ENCODE data around the gene MEF2A.

DNA sequence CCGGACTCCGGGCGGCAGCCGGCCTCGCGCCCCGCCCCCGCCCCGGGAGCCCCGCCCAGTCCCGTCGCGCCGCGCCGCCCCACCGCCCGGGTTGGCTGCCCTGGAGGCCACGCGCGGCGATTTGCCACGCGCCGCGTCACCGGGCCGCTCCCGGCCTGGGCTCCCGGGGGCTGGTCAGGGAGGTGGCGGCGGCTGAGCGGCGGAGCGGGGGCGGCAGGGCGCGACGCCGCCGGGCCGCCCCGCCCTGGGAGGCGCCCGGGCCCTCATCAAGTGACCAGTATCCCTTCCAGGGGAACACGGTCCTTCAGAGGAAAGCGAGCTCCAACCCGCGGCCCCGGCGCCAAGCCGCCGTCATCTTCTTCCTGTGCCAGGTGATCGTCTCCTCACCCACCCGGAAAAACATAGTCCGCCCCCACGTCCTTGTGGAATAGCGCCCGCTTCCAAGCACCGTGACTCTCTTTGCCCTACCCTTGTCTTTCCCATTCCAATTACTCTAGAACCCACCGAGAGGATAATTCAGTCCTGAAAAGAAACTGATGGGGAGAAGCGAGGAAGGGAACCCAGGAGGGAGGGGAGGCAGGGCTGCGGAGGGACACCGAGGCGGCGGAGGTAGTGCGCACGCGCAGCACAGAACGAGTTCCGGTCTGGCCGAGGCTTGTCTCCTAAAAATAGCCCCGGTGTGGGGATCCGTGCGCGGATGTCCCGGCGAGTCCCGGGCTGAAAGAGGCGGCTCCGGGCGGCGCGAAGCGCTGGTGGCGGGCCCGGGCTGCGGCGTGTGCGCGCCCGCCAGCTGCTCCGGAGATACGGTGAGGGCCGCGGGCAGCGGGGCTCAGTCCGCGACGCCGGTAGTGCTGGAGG is at the start of gene MEF2A:
- TF ChIP-seq, protein P1, sequence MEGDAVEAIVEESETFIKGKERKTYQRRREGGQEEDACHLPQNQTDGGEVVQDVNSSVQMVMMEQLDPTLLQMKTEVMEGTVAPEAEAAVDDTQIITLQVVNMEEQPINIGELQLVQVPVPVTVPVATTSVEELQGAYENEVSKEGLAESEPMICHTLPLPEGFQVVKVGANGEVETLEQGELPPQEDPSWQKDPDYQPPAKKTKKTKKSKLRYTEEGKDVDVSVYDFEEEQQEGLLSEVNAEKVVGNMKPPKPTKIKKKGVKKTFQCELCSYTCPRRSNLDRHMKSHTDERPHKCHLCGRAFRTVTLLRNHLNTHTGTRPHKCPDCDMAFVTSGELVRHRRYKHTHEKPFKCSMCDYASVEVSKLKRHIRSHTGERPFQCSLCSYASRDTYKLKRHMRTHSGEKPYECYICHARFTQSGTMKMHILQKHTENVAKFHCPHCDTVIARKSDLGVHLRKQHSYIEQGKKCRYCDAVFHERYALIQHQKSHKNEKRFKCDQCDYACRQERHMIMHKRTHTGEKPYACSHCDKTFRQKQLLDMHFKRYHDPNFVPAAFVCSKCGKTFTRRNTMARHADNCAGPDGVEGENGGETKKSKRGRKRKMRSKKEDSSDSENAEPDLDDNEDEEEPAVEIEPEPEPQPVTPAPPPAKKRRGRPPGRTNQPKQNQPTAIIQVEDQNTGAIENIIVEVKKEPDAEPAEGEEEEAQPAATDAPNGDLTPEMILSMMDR (IDR thresholded peaks at IDR 0.05 in 2 of 3, conservative IDR thresholded peaks at IDR 0.05 in 1 of 3; ENCODE audit: borderline replicate concordance in 1 of 3, insufficient read depth in 1 of 3, low read depth in 2 of 3, low read length in 2 of 3), result no peak
- TF ChIP-seq YY1 (IDR thresholded peaks at IDR 0.05; ENCODE audit: extremely low read depth, insufficient replicate concordance, low read depth, low read length) (peak; percentile 34), MAX (IDR thresholded peaks at IDR 0.05) (peak; percentile 96), ATF3 (IDR thresholded peaks at IDR 0.05) (no peak), POLR2A (IDR thresholded peaks at IDR 0.05; ENCODE audit: borderline replicate concordance, extremely low read depth, insufficient read depth, insufficient read length) (peak; percentile 40)
